Measurements from ENCODE around the gene PARD3B. TPM values are rescaled to one million over a fixed set of nuclear protein-coding genes. Genes with fewer than 3 reads are reported as not detected.

PARD3B gene
- total and polyA plus RNA-seq, 2 experiments from 2014 or later, result 3.5 to 4.4 TPM

DNA sequence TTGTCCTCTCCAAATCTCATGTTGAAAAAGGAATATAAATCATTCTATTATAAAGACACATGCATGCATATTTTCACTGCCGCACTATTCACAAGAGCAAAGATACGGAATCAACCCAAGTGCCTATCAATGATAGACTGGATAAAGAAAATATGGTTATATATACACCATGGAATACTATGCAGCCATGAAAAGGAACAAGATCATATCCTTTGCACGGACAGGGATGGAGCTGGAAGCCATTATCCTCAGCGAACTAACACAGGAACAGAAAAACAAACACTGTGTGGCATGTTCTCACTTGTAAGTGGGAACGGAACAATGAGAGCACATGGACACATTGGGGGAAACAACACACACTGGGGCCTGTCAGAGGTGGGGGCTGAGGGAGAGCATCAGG is 28.1 kb upstream of the PARD3B start:
- no peak for DNase-seq (ENCODE audit: low spot score)

More for the DNA sequence above, 28.1 kb upstream of the PARD3B start:
- Mint-ChIP-seq H3K27ac (no peak overlapping the region), H3K36me3 (ENCODE audit: low read depth) (no peaks in the 10 kb centered on the region), H3K27me3 (ENCODE audit: insufficient read depth, low read depth, poor library complexity) (peaks cover 2% of the 10 kb centered on the region), H3K4me3 (no peak overlapping the region), H3K9me3 (peaks cover 3% of the 10 kb centered on the region; the same call in 1 of the 3 replicates), H3K4me1 (peaks cover 12% of the 10 kb centered on the region)
- TF ChIP-seq POLR2AphosphoS5 (IDR thresholded peaks at IDR 0.05; ENCODE audit: low read depth) (no peak), ZNF114 (CRISPR knock-in tag; IDR thresholded peaks at IDR 0.05) (no peak), EZH2 (IDR thresholded peaks at IDR 0.05; ENCODE audit: low read depth, unreplicated experiment) (no peak), CREB1 (CRISPR knock-in tag; IDR thresholded peaks at IDR 0.05; ENCODE audit: low read depth) (no peak), STAT1 (IDR thresholded peaks at IDR 0.05; ENCODE audit: unreplicated experiment) (no peak), EZH2phosphoT487 (IDR thresholded peaks at IDR 0.05; ENCODE audit: unreplicated experiment) (no peak), ZNF462 (CRISPR knock-in tag; IDR thresholded peaks at IDR 0.05) (no peak)
- Histone ChIP-seq H3K9me2 (ENCODE audit: insufficient read depth) (no peaks in the 10 kb centered on the region), H3K27ac (ENCODE audit: low read depth) (no peak overlapping the region), H3K4me1 (ENCODE audit: insufficient read depth) (0 out of 2 replicates have a peak, but pooled peaks cover 4% of the 10 kb centered on the region), H2AFZ (no peak overlapping the region), H3K36me3 (ENCODE audit: insufficient read depth) (no peaks in the 10 kb centered on the region), H3F3A (replicated peaks; ENCODE audit: low read depth) (no peaks in the 10 kb centered on the region), H3K4me2 (no peak overlapping the region), H3K79me2 (replicated peaks; ENCODE audit: insufficient read depth) (no peaks in the 10 kb centered on the region), H4K20me1 (replicated peaks; ENCODE audit: insufficient read depth) (no peaks in the 10 kb centered on the region; the same call in 1 of the 2 replicates), H3K27me3 (ENCODE audit: insufficient read depth) (no peaks in the 10 kb centered on the region), H3K4me3 (no peak overlapping the region)
- no peak for ATAC-seq
